ENCODE measurements around the gene SQSTM1. TPM values are rescaled to one million over a fixed set of nuclear protein-coding genes. Genes with fewer than 3 reads are reported as not detected.

SQSTM1 gene
- total and polyA plus RNA-seq, 2 experiments from 2014 or later: 402 to 641 TPM

GRCh38 chr5:179777909-179778308 is 42.8 kb upstream of the SQSTM1 start:
- Histone ChIP-seq H3K4me3 (no peak overlapping the region), H2AFZ (no peak overlapping the region), H4K20me1 (ENCODE audit: insufficient read depth, poor library complexity, severe bottlenecking) (no peaks in the 10 kb centered on the region), H3K27me3 (no peaks in the 10 kb centered on the region), H3K9me2 (replicated peaks; ENCODE audit: insufficient read depth) (no peaks in the 10 kb centered on the region), H3K79me2 (no peaks in the 10 kb centered on the region), H3K9me3 (ENCODE audit: low read depth) (no peaks in the 10 kb centered on the region), H3K27ac (no peak overlapping the region), H3K4me1 (ENCODE audit: insufficient read depth) (no peaks in the 10 kb centered on the region), H3K36me3 (replicated peaks; ENCODE audit: insufficient read depth, low read depth) (no peaks in the 10 kb centered on the region), H3K4me2 (no peak overlapping the region)
- DNase-seq (ENCODE audit: low spot score): no peak
- TF ChIP-seq EZH2 (IDR thresholded peaks at IDR 0.05; ENCODE audit: borderline replicate concordance): no peak
- TF ChIP-seq EZH2phosphoT487 (IDR thresholded peaks at IDR 0.05; ENCODE audit: low read depth, severe bottlenecking, unreplicated experiment): no peak
- TF ChIP-seq CTCF (IDR thresholded peaks at IDR 0.05; ENCODE audit: poor library complexity): no peak
- 89% methylated on average over 9 of the region's 9 CpGs for WGBS (ENCODE audit: low lambda C conversion rate, missing lambda C conversion rate)

- Histone ChIP-seq H3K79me2 (no peaks in the 10 kb centered on the region), H3K9me2 (replicated peaks; ENCODE audit: insufficient read depth) (no peaks in the 10 kb centered on the region), H2AFZ (no peak overlapping the region), H3K9me3 (ENCODE audit: low read depth) (no peaks in the 10 kb centered on the region), H3K27ac (no peak overlapping the region), H3K27me3 (no peaks in the 10 kb centered on the region), H3K4me1 (ENCODE audit: insufficient read depth) (no peaks in the 10 kb centered on the region), H3K36me3 (replicated peaks; ENCODE audit: insufficient read depth, low read depth) (no peaks in the 10 kb centered on the region), H3K4me3 (no peak overlapping the region), H4K20me1 (ENCODE audit: insufficient read depth, poor library complexity, severe bottlenecking) (no peaks in the 10 kb centered on the region), H3K4me2 (no peak overlapping the region)
- 99% methylated on average over 5 of the region's 5 CpGs for WGBS (ENCODE audit: low lambda C conversion rate, missing lambda C conversion rate)
- no peak for DNase-seq (ENCODE audit: low spot score)
- TF ChIP-seq EZH2phosphoT487 (IDR thresholded peaks at IDR 0.05; ENCODE audit: low read depth, severe bottlenecking, unreplicated experiment): no peak
- TF ChIP-seq EZH2 (IDR thresholded peaks at IDR 0.05; ENCODE audit: borderline replicate concordance): no peak
- TF ChIP-seq CTCF (IDR thresholded peaks at IDR 0.05; ENCODE audit: poor library complexity): no peak
Observed at GRCh38 chr5:179778591-179778990, 42.1 kb upstream of the SQSTM1 start.

- H3K36me3 ChIP-seq (replicated peaks; ENCODE audit: insufficient read depth, low read depth): no peaks in the 10 kb centered on the region
- H3K4me2 ChIP-seq: no peak overlapping the region
- no peaks in the 10 kb centered on the region for H3K79me2 ChIP-seq
- no peak overlapping the region for H2AFZ ChIP-seq
- 98% methylated on average over 4 of the region's 4 CpGs for WGBS (ENCODE audit: low lambda C conversion rate, missing lambda C conversion rate)
- H4K20me1 ChIP-seq (ENCODE audit: insufficient read depth, poor library complexity, severe bottlenecking): no peaks in the 10 kb centered on the region
- H3K4me1 ChIP-seq (ENCODE audit: insufficient read depth): no peaks in the 10 kb centered on the region
- no peak for DNase-seq (ENCODE audit: low spot score)
- no peaks in the 10 kb centered on the region for H3K9me2 ChIP-seq (replicated peaks; ENCODE audit: insufficient read depth)
- H3K4me3 ChIP-seq: no peak overlapping the region
- H3K27ac ChIP-seq: no peak overlapping the region
- no peaks in the 10 kb centered on the region for H3K9me3 ChIP-seq (ENCODE audit: low read depth)
- no peaks in the 10 kb centered on the region for H3K27me3 ChIP-seq
- TF ChIP-seq EZH2phosphoT487 (IDR thresholded peaks at IDR 0.05; ENCODE audit: low read depth, severe bottlenecking, unreplicated experiment) (no peak), CTCF (IDR thresholded peaks at IDR 0.05; ENCODE audit: poor library complexity) (no peak), EZH2 (IDR thresholded peaks at IDR 0.05; ENCODE audit: borderline replicate concordance) (no peak)
Observed at GRCh38 chr5:179779826-179780225, 40.9 kb upstream of the SQSTM1 start.

GRCh38 chr5:179780362-179780761 is 40.3 kb upstream of the SQSTM1 start:
- Histone ChIP-seq H2AFZ (no peak overlapping the region), H3K4me3 (no peak overlapping the region), H3K9me2 (replicated peaks; ENCODE audit: insufficient read depth) (no peaks in the 10 kb centered on the region), H3K27ac (no peak overlapping the region), H3K4me1 (ENCODE audit: insufficient read depth) (no peaks in the 10 kb centered on the region), H3K9me3 (ENCODE audit: low read depth) (no peaks in the 10 kb centered on the region), H3K79me2 (no peaks in the 10 kb centered on the region), H3K4me2 (no peak overlapping the region), H4K20me1 (ENCODE audit: insufficient read depth, poor library complexity, severe bottlenecking) (no peaks in the 10 kb centered on the region), H3K36me3 (replicated peaks; ENCODE audit: insufficient read depth, low read depth) (no peaks in the 10 kb centered on the region), H3K27me3 (no peaks in the 10 kb centered on the region)
- WGBS (ENCODE audit: low lambda C conversion rate, missing lambda C conversion rate): 88% methylated on average over 7 of the region's 7 CpGs
- TF ChIP-seq CTCF (IDR thresholded peaks at IDR 0.05; ENCODE audit: poor library complexity): no peak
- TF ChIP-seq EZH2 (IDR thresholded peaks at IDR 0.05; ENCODE audit: borderline replicate concordance): no peak
- DNase-seq (ENCODE audit: low spot score): no peak

Data from hepatocyte (in vitro differentiated cells).